Mucosa of gallbladder (tissue), 1 donor: ENCODE measurements around the gene TENT4B. TPM values are rescaled to one million over a fixed set of nuclear protein-coding genes. Genes with fewer than 3 reads are reported as not detected.
"Not testable (repeated sequence)": the region's sequence is repeated elsewhere in the genome, so short reads cannot be mapped to it uniquely, and the experiment has no call there.

ENCODE experiments used
- DNase-seq: peaks from one replicate; pipeline ENCODE4 v3.0.0-alpha.2; 2020; ENCODE audit warnings: low spot score
- total RNA-seq: library from RNA; stranded (reverse); gene quantifications from one replicate; pipeline ENCODE4 v1.2.1, GENCODE V29; 2021
- donor health status: DM: no; HTN: no; CAD: no.

The TENT4B gene
- total RNA-seq: 13.3 TPM

DNA sequence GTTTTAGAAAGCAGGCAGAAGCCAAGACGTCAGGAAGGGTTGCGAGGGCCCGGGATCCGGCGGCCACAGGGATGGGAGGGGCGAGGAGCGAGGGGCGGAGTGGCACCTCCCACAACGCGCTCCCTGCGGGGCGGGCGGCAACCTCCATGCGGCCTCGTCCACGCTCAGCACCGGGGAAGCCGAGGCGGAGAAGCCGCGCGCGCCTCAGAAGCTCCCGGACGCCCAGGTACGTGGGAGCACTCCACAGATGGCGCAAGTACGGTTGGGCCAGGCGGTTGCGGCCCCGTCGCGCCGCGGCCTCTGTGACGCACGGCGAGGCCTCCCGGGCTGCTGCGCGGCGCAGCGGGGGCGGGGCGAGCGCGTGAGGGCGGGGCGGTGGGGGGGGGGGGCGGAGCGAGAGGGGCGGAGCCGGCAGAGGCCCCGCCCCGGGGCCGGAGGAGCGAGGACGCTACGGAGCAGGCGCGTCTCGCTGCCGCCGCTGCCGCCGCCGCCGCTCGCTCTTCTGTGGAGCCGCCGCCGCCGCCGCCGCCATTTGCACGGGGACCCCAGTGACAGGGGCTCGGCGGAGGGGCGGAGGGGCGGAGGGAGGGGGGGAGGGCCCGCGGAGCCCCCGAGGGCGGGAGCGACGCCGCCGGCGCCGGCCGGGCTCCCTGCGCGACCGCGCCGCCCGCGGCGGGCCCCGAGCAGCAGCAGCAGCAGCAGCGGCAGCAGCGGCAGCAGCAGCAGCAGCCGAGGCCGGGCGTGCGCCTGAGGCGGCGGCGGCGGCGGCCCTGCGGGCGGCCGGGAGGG, at the start of gene TENT4B:
TENT4B (plus strand) TSS at position 500 of the 789 bp plus-strand sequence. CDS start 316 bp downstream, outside the sequence.
- DNase-seq: peak; percentile 86

DNA sequence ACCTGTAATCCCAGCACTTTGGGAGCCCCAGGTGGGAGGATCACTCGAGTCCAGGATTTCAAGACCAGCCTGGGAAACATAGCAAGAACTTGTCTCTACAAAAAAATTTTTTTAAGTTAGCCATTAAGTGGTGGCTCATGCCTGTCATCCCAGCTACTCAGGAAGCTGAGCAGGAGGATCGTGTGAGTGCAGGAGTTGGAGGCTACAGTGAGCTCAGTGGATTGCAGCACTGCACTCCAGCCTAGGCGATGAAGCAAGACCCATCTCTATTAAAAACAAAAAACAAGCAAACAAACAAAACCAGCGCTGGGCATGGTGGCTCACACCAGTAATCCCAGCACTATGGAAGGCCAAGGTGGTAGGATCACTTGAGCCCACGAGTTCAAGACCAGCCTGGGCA, 49.3 kb upstream of the TENT4B start:
- DNase-seq: no peak

DNA sequence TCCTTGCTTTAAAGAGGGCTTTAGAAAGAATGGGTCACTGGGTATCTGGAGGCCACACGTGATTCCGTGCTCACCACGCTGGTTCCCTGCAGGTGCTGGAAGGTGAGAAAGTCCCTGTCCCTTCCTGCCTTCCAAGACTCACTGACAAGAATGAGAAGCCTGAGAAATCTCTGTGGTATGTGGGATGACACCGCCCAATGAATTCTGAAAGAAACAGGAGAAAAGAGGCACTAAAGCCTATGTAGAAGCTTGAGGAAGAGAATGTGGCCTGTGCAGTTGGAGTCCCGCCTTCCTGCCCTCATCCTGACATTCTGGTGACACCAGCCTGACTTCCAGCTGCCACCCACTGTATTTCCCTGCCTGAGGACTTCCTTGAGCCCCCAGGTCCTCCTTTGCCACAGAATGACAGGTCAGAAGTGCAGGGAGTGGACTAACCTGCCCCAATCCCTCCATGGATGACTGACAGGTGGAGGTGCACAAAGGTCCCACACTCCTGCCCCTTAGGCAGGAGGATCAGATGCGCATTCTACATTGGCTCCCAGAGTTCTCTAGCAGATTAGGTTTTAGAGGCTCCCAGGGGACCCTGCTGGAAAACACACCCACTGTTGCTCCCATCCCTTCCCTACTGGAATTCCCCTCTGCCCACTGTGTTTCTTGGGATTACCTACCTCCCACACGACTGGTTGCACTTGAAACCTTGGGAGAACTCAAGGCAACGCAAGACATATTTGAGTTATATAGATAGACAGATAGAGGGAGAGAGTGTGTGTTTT, 38.6 kb upstream of the TENT4B start:
- no peak for DNase-seq

DNA sequence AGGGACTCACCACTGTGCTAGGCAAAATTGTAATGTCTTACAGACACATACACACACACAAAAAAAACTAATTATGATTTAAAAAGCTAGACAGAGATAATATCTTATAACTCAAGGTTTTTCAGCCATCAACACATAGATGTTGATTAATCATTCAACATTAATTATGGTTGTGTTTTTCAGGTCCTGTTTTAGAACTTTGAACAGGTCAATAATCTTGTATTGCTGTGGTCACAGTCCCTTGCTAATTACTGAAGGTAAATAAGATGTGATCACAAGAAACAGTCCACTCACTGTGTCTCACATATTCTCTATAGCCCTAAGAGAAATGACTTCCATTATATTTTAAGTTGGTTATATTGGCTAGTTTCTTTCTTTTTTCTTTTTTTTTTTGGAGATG, 32.4 kb upstream of the TENT4B start:
- DNase-seq: no peak

DNA sequence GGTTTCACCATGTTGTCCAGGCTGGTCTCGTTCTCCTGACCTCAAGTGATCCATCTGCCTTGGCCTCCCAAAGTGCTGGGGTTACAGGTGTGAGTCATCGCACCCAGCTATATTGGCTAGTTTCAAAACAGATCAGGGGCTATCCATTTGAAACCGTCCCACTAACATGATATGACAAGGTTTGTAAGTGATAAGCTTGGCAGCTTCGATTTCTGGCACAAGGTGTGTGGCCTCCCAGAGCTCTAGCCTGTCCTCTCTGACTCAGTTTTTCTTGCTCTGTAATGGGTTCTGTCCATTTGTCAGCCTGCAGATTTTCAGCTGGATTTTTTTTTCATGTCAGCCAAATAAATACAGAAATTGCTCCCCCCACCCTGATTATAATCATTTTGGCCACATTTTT, 31.8 kb upstream of the TENT4B start:
- DNase-seq: no peak

DNA sequence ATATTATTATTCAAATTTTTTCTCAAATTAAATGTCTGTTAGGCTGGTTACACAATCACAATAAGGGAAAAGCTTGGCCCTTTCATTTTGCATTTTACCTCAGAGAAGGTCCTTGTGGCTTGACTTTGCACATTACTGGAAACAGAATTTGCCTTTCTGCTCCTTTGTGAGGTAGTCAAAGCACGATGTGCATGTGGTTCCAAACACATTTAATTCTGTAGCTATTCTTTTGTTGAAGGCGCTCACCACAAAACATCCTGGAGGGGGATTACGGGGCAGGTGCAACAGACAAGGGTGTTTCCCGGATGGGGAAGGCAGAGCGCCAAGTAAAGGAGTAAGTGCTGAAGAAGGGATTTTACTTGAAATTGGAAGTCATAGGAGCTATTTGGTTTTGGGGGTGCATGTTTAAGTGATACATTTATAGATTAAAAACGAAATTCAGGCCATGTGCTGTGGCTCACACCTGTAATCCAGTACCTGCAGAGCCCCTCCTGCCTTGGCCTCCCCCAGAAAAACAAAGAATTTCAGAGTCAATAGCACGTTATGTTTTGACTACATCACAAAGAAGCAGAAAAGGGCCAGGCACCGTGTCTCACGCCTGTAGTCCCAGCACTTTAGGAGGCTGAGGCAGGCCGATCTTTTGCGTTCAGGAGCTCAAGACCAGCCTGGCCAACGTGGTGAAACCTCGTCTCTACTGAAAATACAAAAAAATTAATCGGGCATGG, 31.2 kb upstream of the TENT4B start:
- no peak for DNase-seq

DNA sequence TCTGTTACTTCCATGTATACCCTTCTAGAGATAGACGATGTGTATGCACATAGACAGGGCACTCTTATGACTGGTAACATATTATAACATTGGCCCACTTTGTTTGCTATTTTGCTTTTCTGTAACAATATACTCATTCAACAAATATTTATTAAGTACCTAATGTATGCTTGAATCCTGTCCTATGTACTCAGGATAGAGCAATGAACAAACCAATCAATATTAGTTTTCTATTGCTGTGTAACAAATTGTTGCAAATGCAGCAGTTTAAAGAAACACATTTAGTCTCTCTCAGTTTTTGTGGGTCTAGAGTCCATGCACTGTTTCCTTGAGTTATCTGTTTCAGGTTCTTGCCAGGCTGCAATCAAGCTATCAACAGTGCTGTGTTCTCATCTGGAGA, 29.7 kb upstream of the TENT4B start:
- DNase-seq: no peak

DNA sequence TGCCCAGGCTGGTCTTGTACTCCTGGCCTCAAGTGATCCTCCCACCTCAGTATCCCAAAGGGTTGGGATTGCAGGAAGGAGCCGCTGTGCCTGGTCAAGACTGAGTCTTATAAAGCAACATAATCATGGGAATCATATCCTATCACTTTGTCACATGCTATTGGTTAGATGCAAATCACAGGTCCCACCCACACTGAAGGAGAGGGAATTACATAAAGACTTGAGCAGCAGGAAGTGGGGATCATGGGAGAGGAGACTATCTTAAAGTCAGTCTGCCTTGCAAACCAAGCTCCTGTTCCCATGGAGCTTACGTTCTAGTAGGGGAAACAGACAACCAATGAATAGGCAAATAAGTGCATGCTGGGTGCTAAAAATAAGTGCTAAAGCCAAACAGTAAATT, 28.3 kb upstream of the TENT4B start:
- no peak for DNase-seq

DNA sequence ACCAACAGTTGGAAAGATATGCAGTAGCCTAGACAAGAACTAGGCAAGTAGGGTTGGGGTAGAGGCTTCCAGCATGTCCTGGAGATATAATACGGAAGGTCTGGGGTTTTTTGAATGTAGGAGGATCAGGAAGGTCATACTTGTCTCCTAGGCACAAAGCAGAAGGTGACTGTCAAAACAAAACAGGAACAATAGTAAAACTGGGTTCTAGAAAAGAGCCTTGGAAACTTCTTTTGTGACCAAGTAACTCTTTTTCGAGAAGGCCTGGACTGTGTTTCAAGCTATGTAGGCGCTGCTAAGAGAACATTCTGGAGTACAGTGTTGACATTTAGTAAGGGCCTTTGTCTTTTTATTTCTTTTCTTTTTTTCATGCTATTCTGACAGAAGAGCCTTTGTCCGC, 26.9 kb upstream of the TENT4B start:
- no peak for DNase-seq

DNA sequence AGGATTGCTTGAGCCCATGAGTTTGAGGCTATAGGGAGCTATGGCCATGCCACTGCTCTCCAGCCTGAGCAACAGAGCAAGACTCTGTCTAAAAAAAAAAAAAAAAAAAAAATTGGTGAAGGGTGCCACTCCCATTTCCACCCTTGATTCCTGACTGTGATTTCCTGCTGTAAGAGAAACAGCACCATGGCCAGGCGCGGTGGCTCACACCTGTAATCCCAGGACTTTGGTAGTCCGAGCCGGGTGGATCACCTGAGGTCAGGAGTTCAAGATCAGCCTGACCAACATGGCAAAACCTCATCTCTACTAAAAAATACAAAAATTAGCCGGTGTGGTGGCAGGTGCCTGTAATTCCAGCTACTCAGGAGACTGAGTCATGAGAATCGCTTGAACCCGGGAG, 20.5 kb upstream of the TENT4B start:
- DNase-seq: not testable (repeated sequence)

DNA sequence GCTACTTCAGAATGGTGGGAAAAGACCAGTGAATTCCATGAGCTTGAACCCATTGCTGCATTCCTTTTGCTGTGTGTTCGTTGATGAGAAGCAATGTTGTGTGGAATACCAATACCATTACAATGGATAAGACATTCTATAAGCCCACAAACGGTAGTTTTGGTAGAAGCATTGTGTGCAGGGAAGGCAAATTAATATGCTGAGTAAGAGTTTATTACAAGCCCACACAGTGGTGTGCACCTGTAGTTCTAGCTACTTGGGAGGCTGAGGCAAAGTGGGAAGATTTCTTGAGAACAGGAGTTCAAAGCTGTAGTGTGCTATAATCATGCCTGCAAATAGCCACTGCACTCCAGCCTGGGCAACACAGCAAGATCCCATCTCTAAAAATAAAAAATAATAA, 19.9 kb upstream of the TENT4B start:
- DNase-seq: no peak

DNA sequence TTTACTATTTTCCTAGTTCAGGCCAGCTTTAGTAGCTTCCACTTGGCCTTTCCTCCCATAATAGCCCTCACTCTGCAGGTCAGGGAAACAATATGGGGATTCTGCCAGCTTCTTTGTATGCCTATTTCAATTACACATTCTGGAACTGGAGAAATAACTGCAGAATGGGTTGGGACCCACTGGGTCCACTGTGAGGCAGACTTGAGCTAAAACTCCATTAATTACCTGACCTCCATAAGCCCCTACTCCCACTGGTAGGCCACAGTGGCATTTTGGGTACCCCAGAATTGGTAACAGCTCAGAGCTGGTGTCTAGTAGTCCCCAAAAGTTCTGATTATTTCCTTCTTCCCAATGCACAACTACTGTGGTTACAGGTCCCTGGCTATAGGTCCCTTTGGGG, 16.7 kb upstream of the TENT4B start:
- DNase-seq: no peak

DNA sequence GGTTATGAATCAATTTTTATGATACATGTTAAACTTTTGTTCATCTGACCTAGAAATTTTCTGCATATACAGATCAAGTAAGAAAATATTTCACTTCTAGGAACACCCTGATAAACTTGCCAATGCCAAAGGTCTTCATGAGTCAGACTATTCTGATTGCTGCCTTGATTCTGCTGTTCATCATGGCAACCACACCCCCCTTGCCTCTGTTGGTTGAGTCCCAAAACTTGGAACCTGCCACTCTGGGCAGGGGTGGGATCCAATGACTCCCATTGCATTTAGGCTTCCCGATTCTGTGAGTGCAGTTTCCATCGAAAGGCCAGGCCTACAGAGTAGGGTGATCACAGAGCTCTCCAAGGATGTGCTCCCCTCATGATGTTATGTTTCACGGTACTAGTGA, 15.8 kb upstream of the TENT4B start:
- no peak for DNase-seq

DNA sequence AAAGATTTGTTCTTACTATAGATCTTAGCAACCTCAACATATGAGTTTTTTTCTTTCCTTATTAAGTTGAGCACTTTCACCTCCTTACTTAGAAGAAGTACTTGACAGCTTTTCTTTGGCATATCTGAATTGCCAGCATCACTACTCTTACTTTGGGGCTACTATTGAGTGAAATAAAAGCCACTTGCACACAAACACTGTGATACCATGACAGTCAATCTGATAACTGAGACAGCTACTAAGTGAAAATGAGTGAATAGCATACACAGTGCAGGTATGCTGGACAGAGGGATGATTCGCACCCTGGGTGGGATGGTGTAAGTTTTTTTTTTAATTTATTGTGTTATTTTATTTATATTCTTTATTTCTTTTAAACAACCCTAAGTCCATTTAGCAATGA, 13.5 kb upstream of the TENT4B start:
- DNase-seq: no peak

DNA sequence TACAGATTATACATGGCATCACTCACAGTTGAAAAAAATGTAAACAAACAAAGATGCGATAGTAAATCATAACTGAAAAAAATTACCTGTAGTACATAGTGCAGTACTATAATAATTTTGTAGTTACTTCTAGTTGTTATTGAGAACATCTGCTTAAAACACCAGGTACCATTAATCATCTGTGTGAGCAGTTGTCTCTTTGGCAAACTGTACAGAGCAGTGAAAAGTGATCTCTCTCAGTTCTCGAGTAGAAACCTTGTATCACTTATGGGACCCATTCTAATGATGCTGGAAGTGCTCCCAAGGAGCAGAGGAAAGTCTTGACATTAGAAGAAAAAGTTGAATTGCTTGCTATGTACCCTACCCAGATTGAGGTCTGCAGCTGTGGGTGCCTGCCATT, 8.9 kb upstream of the TENT4B start:
- no peak for DNase-seq

DNA sequence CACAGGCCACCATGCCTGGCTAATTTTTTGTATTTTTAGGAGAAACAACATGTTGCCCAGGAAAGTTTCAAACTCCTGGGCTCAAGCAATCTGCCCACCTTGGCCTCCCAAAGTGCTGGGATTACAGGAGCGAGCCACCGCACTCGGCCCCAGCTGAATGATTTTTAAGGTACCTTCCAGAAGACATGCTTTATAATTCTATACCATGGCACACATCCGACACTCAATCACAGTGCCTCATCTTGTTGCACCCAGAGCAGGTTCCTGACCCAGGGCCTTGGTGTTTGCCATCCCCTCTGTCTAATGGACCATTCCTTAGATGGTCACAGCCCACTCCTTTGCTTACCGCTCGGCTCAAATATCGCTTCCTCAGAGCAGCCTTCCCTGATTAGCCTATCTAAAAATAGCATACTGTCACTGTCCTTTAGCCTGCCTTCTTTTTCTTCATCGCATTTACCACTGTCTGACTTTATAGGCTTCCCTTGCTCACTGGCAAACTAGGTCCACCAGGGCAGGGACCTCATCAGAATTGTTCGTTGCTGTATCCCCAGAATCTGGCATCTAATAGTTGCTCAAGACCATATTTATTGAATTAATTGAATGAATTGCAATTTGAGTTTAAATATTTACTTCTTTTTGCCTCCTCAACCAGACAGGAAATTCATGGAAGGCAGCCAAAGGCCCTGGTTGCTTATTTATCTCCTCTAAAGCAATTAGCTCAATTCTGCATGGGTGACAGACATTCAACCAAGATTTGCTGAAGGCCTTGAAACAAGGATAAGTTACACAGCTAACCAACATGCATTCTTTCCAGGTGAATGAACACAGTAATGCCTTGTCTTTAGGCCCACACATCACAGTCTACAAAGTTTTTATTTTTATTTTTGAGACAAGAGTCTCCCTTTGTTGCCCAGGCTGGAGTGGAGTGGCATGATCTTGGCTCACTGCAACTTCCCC, 6.3 kb upstream of the TENT4B start:
- no peak for DNase-seq

DNA sequence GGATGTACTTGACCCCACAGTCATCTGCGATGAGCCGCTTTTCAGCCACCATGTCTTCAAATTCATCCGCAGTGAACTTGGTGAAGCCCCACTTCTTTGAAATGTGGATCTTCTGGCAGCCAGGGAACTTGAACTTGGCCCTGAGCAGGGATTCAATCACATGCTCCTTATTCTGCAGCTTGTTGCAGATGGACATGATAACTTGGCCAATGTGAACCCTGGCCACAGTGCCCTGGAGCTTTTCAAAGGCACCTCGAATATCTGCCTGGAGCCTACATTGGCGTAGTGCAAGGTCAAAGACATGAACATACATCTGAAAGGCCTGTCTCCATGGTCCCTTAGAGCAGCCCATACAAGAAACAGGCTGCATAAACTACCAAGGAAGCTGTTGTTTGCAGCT, 1.8 kb upstream of the TENT4B start:
- DNase-seq: no peak

DNA sequence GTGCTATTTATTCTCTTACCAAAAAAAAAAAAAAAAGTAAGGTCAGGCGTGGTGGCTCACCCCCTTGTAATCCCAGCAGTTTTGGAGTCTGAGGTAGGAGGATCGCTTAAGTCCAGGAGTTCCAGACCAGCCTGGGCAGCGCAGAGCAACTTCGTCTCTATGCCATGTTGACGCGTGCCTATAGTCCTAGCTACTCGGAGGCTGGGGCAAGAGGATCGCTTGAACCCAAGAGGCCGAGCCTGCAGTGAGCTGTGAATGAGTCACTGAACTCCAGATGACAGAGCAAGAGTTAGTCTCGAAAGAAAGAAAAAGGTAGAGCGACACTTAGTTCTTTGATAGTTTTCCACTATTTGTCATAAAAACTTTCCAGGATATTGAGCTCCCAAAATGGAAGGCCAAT, 1.4 kb upstream of the TENT4B start:
- DNase-seq: no peak

DNA sequence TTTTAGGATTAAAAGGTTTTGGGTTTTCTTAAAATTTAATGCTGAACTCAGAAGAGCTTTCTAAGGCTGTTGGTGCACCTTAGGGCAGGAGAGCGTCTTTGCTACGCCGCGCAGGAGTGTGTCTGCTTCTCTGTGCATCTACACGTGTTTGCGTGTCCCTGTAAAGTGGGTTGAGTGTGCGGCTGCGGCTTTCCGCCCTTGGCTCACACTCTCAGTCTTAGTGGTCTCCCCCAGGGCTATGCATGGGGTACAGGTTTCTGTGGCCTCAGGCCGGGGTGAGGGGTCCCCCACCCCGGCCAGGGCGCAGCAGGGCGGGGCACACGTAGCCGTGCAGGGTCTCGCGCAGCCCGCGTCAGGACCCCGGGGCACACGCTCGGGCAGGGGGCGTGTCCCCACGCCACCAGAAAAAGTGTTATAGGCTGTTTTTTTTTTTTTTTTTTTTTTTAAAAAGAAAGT, 727 bp upstream of the TENT4B start:
- no peak for DNase-seq

DNA sequence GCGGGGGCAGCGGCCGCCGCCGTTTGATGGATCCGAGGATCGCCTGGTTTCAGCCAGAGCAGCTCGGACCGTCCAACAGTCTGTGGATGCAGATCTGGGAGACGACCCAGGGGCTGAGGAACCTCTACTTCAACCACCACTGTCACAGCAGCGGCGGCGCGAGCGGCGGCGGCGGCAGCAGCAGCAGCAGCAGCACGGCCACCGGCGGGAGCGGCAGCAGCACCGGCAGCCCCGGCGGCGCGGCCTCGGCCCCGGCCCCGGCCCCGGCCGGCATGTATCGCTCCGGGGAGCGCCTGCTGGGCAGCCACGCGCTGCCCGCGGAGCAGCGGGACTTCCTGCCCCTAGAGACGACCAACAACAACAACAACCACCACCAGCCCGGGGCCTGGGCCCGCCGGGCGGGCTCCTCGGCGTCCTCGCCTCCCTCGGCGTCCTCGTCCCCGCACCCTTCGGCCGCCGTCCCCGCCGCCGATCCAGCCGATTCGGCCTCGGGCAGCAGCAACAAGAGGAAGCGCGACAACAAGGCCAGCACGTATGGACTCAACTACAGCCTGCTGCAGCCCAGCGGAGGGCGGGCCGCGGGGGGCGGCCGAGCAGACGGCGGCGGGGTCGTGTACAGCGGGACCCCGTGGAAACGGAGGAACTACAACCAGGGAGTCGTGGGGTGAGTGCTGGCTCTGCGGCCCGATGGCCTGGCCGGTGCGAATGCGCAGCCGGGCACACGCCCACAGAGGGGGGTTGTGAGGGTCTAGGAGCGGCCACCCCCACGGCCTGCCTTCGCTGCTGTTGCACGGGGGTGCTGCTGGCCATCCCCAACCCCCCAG, 702 bp downstream of the TENT4B start:
- DNase-seq: no peak
